Stimulated activated CD4-positive, alpha-beta T cell treated with anti-CD3 and anti-CD28 coated beads, TNF-alpha, amount 100 ng/mL, for 1 hour (primary cell): ENCODE results near the gene EPM2A.

Experiments
- DNase-seq, 3 donors: peaks; one replicate each; pipeline ENCODE4 v3.0.0-alpha.2; 2020; ENCODE audit warnings: low read depth in 3 of 3, low spot score in 1 of 3

Gene EPM2A

GRCh38 chr6:145681965-145682364 is 53.4 kb downstream of the EPM2A start:
- no peak for DNase-seq

GRCh38 chr6:145673504-145673903 is 61.8 kb downstream of the EPM2A start:
- DNase-seq = no peak

- no peak for DNase-seq
These were observed 65.0 kb downstream of the EPM2A start for GRCh38 chr6:145670311-145670710.

GRCh38 chr6:145669627-145670034 is 65.7 kb downstream of the EPM2A start:
- DNase-seq = no peak

GRCh38 chr6:145668844-145669243 is 66.5 kb downstream of the EPM2A start:
- DNase-seq = no peak

GRCh38 chr6:145660676-145661075 is 74.6 kb downstream of the EPM2A start:
- no peak for DNase-seq

- no peak for DNase-seq
These were observed 79.2 kb downstream of the EPM2A start for GRCh38 chr6:145656128-145656527.

- no peak for DNase-seq
These were observed 82.7 kb downstream of the EPM2A start for GRCh38 chr6:145652572-145652971.

GRCh38 chr6:145651988-145652387 is 83.3 kb downstream of the EPM2A start:
- DNase-seq = no peak

GRCh38 chr6:145648149-145648548 is 87.2 kb downstream of the EPM2A start:
- no peak for DNase-seq

- DNase-seq = no peak
These were observed 87.7 kb downstream of the EPM2A start for GRCh38 chr6:145647602-145648001.

- DNase-seq = no peak
These were observed 91.6 kb downstream of the EPM2A start for GRCh38 chr6:145643760-145644159.

GRCh38 chr6:145633981-145634627 is 101.2 kb downstream of the EPM2A start:
- DNase-seq = peak; percentile 34 to 80 (median 49)

- no peak for DNase-seq
These were observed 102.3 kb downstream of the EPM2A start for GRCh38 chr6:145632971-145633370.

- DNase-seq = no peak
These were observed 103.9 kb downstream of the EPM2A start for GRCh38 chr6:145631374-145631773.

- DNase-seq = no peak
These were observed 104.7 kb downstream of the EPM2A start for GRCh38 chr6:145630598-145630997.

GRCh38 chr6:145629478-145629877 is 105.8 kb downstream of the EPM2A start:
- DNase-seq = no peak

GRCh38 chr6:145627451-145627850 is 107.9 kb downstream of the EPM2A start:
- no peak for DNase-seq

GRCh38 chr6:145626857-145627256 is 108.5 kb downstream of the EPM2A start:
- no peak for DNase-seq

GRCh38 chr6:145623231-145623630 is 112.1 kb downstream of the EPM2A start:
- no peak for DNase-seq

GRCh38 chr6:145621776-145622175 is 113.5 kb downstream of the EPM2A start:
- DNase-seq = no peak

- DNase-seq = no peak
These were observed 115.2 kb downstream of the EPM2A start for GRCh38 chr6:145620088-145620487.

GRCh38 chr6:145609521-145609920 is 125.8 kb downstream of the EPM2A start:
- DNase-seq = no peak
